GM19324 (cell line): ENCODE data around the gene RGS6.

Source experiments
- ATAC-seq: cut with Tn5 transposase; IDR thresholded peaks from one replicate; pipeline ENCODE4 v1.9.1; 2021; ENCODE audit warnings: mild to moderate bottlenecking, moderate library complexity; ENCODE audit not compliant: unreplicated experiment, low FRiP score

RGS6 gene

GRCh38 chr14:72141084-72141483 is 208.9 kb downstream of the RGS6 start:
- no peak for ATAC-seq

GRCh38 chr14:72142328-72142727 is 210.1 kb downstream of the RGS6 start:
- no peak for ATAC-seq

GRCh38 chr14:72146241-72146640 is 214.0 kb downstream of the RGS6 start:
- ATAC-seq = no peak

- no peak for ATAC-seq
Measured at GRCh38 chr14:72154645-72155378, 222.6 kb downstream of the RGS6 start.

- ATAC-seq = no peak
Measured at GRCh38 chr14:72155379-72155993, 223.3 kb downstream of the RGS6 start.

GRCh38 chr14:72164420-72165228 is 232.4 kb downstream of the RGS6 start:
- ATAC-seq = no peak

GRCh38 chr14:72165229-72165698 is 233.0 kb downstream of the RGS6 start:
- ATAC-seq = no peak

GRCh38 chr14:72169521-72169920 is 237.3 kb downstream of the RGS6 start:
- ATAC-seq = no peak

GRCh38 chr14:72172049-72172448 is 239.8 kb downstream of the RGS6 start:
- ATAC-seq = no peak

- ATAC-seq = no peak
Measured at GRCh38 chr14:72172597-72172996, 240.4 kb downstream of the RGS6 start.

- no peak for ATAC-seq
Measured at GRCh38 chr14:72173038-72173720, 240.9 kb downstream of the RGS6 start.

GRCh38 chr14:72177251-72177650 is 245.0 kb downstream of the RGS6 start:
- ATAC-seq = no peak

- ATAC-seq = no peak
Measured at GRCh38 chr14:72178517-72178916, 246.3 kb downstream of the RGS6 start.

GRCh38 chr14:72182708-72183432 is 250.6 kb downstream of the RGS6 start:
- ATAC-seq = no peak

- ATAC-seq = no peak
Measured at GRCh38 chr14:72183631-72184030, 251.4 kb downstream of the RGS6 start.

- no peak for ATAC-seq
Measured at GRCh38 chr14:72186523-72186922, 254.3 kb downstream of the RGS6 start.

- ATAC-seq = no peak
Measured at GRCh38 chr14:72196237-72197015, 264.2 kb downstream of the RGS6 start.

- no peak for ATAC-seq
Measured at GRCh38 chr14:72201645-72202044, 269.4 kb downstream of the RGS6 start.

GRCh38 chr14:72213424-72213823 is 281.2 kb downstream of the RGS6 start:
- no peak for ATAC-seq
